Measurements from ENCODE around the gene AGAP5.

AGAP5 gene

GRCh38 chr10:73650537-73651331, 47.2 kb downstream of the AGAP5 start:
- no peak for DNase-seq

- no peak for DNase-seq
Measured at GRCh38 chr10:73649876-73650536, 47.9 kb downstream of the AGAP5 start.

- DNase-seq, result no peak
Measured at GRCh38 chr10:73648975-73649829, 48.7 kb downstream of the AGAP5 start.

- DNase-seq, result no peak
Measured at GRCh38 chr10:73647875-73648651, 49.8 kb downstream of the AGAP5 start.

- DNase-seq, result no peak
Measured at GRCh38 chr10:73647211-73647874, 50.6 kb downstream of the AGAP5 start.

GRCh38 chr10:73646598-73647041, 51.3 kb downstream of the AGAP5 start:
- DNase-seq, result no peak

GRCh38 chr10:73645251-73645650, 52.7 kb downstream of the AGAP5 start:
- DNase-seq, result no peak

GRCh38 chr10:73644767-73645166, 53.1 kb downstream of the AGAP5 start:
- no peak for DNase-seq

- DNase-seq, result peak; percentile 6 to 59
Measured at GRCh38 chr10:73644015-73644743, 53.7 kb downstream of the AGAP5 start.

- DNase-seq, result no peak
Measured at GRCh38 chr10:73643362-73643761, 54.5 kb downstream of the AGAP5 start.

GRCh38 chr10:73641328-73642060, 56.4 kb downstream of the AGAP5 start, which contains the start of gene MYOZ1:
Gene MYOZ1, minus strand, starts transcription at chr10:73641474. Its CDS starts 1,457 bp downstream, at chr10:73640017.
- no peak for DNase-seq

- no peak for DNase-seq
Measured at GRCh38 chr10:73639286-73639685, 58.6 kb downstream of the AGAP5 start.

GRCh38 chr10:73635781-73636180, 62.1 kb downstream of the AGAP5 start:
- no peak for DNase-seq

- no peak for DNase-seq
Measured at GRCh38 chr10:73634421-73634820, 63.5 kb downstream of the AGAP5 start.

- DNase-seq, result no peak
Measured at GRCh38 chr10:73629165-73629564, 68.7 kb downstream of the AGAP5 start.

- no peak for DNase-seq
Measured at GRCh38 chr10:73628405-73628804, 69.5 kb downstream of the AGAP5 start.

GRCh38 chr10:73627300-73627699, 70.6 kb downstream of the AGAP5 start:
- no peak for DNase-seq

GRCh38 chr10:73625884-73626752, 71.8 kb downstream of the AGAP5 start:
- peak; percentile 90 to 95 for DNase-seq
